HepG2 (cell line): ENCODE measurements around the gene ACOT8. TPM values are rescaled to one million over a fixed set of nuclear protein-coding genes. Genes with fewer than 3 reads are reported as not detected.

Experiments
- BORCS8-MEF2B ChIP-seq: sonication (generic); formaldehyde crosslinking; IDR thresholded peaks from 2 replicates; pipeline ENCODE4 v1.8.0; 2022; ENCODE audit warnings: mild to moderate bottlenecking, missing genetic modification reagents
- HINFP ChIP-seq: sonication (generic); formaldehyde crosslinking; IDR thresholded peaks from 2 replicates; pipeline ENCODE4 v1.4.0; 2020; ENCODE audit warnings: low read depth, mild to moderate bottlenecking, missing genetic modification reagents
- KMT2A ChIP-seq: sonication (generic); formaldehyde crosslinking; IDR thresholded peaks from 2 replicates; pipeline ENCODE4 v1.4.0; 2020; ENCODE audit warnings: missing genetic modification reagents
- ZBTB37 ChIP-seq: sonication (generic); formaldehyde crosslinking; IDR thresholded peaks from 2 replicates; pipeline ENCODE4 v1.4.0; 2020; ENCODE audit warnings: mild to moderate bottlenecking, missing genetic modification reagents
- ZNF224 ChIP-seq: sonication (generic); formaldehyde crosslinking; IDR thresholded peaks from 2 replicates; pipeline ENCODE4 v1.5.0; 2020; ENCODE audit warnings: mild to moderate bottlenecking, missing genetic modification reagents
- ZSCAN20 ChIP-seq: sonication (generic); formaldehyde crosslinking; IDR thresholded peaks from 2 replicates; pipeline ENCODE4 v1.4.0; 2020; ENCODE audit warnings: missing genetic modification reagents, mild to moderate bottlenecking, borderline replicate concordance
- polyA plus RNA-seq, 8 experiments: library from polyadenylated mRNA; depleted of rRNA in 3 of 8; stranded (reverse) in 7 of 8; unstranded in 1 of 8; fragments of >200 nt; fragmentation: Illumina TruSeq in 4 of 8; extraction: Trizol in 4 of 8; gene quantifications; 2 replicates each; pipeline versions ENCODE4 v1.2.1 to v1.2.3, GENCODE V29; 2011 to 2016; ENCODE audit warnings: low read depth in 4 of 8, missing spikeins in 1 of 8, mixed read lengths in 1 of 8; ENCODE audit not compliant: insufficient read depth in 1 of 8
- total RNA-seq, 5 experiments: library from RNA; depleted of rRNA; stranded (reverse); fragments of >200 nt; fragmentation: Illumina TruSeq; extraction: Trizol; gene quantifications; 2 replicates each; pipeline ENCODE4 v1.2.3, GENCODE V29; 2016; ENCODE audit warnings: low read depth in 1 of 5
- TF ChIP-seq, protein P1 (sequence below): sonication (generic); formaldehyde crosslinking; IDR thresholded peaks from 2 replicates; pipeline ENCODE4 v1.4.0; 2020; ENCODE audit warnings: missing genetic modification reagents

Gene ACOT8
- total and polyA plus RNA-seq, 2 of the 13 experiments (the other 11 are each of a cell fraction or from before 2014, with no cell fraction given): 31.4 to 45.5 TPM

DNA sequence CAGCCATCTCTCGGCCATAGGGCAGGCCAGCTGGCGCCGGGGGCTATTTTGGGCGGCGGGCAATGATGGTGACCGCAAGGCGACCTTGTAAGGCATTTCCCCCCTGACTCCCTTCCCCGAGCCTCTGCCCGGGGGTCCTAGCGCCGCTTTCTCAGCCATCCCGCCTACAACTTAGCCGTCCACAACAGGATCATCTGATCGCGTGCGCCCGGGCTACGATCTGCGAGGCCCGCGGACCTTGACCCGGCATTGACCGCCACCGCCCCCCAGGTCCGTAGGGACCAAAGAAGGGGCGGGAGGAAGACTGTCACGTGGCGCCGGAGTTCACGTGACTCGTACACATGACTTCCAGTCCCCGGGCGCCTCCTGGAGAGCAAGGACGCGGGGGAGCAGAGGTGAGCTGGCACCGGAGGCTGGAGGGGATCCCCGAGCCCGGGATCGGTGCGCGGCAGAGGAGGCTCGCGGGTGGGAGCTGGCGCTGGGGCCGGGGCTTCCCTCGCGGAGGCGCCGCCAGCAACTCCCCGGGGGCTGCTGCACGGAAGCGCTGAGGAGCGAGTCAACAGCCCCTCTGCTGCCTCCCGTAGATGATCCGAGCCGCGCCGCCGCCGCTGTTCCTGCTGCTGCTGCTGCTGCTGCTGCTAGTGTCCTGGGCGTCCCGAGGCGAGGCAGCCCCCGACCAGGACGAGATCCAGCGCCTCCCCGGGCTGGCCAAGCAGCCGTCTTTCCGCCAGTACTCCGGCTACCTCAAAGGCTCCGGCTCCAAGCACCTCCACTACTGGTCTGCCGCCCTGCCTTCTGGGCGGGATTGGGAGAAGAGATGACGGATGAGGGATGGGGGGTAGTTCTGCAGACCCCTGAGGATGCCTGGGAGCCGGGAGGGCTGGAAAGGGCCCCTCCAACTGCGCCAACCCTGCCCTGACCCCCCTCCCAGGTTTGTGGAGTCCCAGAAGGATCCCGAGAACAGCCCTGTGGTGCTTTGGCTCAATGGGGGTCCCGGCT lies 34.1 kb upstream of the ACOT8 start, which contains the start of the genes CTSA and NEURL2 (continued):
- peak; percentile 100 for TF ChIP-seq BORCS8-MEF2B (CRISPR knock-in tag)
- TF ChIP-seq KMT2A: peak; percentile 97
- TF ChIP-seq ZNF224 (CRISPR knock-in tag): peak; percentile 88
- peak; percentile 26 for TF ChIP-seq ZBTB37 (CRISPR knock-in tag)
- no peak; the same call in 1 of the 2 replicates for TF ChIP-seq ZSCAN20 (CRISPR knock-in tag)
- TF ChIP-seq, protein P1, sequence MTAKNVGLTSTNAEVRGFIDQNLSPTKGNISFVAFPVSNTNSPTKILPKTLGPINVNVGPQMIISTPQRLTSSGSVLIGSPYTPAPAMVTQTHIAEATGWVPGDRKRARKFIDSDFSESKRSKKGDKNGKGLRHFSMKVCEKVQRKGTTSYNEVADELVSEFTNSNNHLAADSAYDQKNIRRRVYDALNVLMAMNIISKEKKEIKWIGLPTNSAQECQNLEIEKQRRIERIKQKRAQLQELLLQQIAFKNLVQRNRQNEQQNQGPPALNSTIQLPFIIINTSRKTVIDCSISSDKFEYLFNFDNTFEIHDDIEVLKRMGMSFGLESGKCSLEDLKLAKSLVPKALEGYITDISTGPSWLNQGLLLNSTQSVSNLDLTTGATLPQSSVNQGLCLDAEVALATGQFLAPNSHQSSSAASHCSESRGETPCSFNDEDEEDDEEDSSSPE (CRISPR knock-in tag): peak; percentile 99
- TF ChIP-seq HINFP (CRISPR knock-in tag): peak; percentile 99
